Measurements from ENCODE around the gene PLEKHA7.
A peak's percentile ranks its signal among the peaks of the same experiment; 100 is the strongest.

The PLEKHA7 gene

DNA sequence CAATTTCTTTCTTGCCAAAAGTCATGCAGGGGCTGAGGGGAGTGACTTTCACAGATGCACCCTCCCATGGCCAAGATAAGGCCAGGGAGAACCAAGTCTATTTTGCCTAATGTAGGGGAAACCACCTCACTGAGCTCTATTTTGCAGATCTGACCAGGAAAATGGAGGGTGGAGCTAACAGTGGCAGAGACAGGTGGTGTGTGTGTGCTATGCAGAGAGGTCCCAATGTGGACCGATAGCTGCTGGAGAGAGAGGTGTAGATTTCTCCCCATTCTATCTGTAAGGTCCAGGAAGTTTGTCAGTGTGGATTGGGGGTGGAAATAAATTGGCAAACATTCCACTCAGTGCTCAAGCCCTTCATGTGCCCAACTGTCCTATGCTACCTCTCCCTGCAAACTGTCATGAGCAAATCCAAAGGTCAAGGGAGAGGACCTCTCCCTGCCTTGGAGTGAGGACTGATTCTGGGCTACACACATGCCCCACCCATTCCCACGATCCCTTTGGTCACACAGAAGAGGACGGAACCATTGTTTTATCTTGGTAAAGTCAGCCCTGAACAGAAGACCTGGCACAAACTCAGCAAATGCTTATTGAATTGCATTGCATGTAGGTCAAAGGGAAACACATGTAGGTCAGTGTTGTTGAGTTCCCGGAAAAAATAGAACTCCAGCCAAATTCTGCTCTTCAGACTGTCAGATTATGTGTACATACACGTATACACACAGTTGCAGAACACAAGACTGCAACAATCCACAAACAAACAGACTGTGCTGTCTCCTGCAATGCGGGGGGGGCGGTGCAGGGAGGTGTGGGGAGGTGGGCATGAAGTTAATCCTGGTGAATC is 209.9 kb downstream of the PLEKHA7 start:
- DNase-seq: no peak

DNA sequence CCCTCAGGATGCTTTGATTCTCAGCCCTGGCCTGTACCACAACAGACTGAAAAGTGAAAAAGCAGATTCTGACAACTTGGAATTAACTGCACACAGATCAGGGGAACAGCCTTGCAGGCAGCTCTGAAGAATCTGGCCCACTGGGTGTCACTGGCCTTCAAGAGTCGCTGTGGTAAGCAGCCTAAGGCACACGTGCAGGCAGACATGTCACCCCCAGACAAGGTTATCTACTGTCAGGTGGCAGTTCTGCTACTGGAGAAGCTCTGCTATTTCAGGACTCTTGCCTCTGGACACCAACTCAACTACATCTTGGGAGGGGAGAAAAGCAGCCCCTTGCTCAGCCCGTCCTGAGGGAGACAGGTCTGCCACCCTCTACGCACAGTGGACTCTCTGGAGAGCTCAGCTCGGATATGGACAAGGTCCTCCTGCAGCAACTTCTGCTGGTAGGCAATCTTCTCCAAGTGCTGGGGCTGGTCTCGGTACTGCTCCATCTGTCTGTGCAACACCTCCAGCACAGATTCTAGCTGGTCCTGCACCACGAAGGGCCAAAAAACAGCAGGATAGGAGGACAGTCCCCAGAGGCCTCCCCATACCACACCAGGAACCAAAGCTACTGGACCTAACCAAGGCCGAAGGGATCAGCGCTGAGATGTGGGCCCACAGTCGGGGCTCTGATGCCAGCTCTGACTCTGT is 212.8 kb downstream of the PLEKHA7 start:
- no peak for DNase-seq

- no peak for DNase-seq
Observed at GRCh38 chr11:16800382-16800781, 213.8 kb downstream of the PLEKHA7 start.

GRCh38 chr11:16799890-16800289 is 214.3 kb downstream of the PLEKHA7 start:
- no peak for DNase-seq

DNA sequence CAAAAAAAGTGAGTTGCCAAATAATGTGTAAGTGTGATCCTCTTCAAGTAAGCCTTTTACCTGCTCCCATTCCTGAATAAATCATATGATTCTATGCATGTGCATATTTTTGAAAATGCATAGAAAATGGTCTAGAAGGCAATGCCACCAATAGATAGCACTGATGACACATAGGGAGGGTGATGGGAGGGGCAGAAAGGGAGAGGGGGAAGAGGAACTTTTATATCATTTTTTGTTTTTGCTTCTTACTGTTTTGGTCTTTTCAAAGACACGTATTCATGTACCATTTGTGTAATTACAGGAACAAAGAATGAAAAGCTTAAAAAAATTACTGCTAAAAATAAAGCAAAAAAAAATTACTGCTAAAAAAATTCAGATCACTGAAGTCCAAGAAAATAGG is 215.0 kb downstream of the PLEKHA7 start:
- no peak for DNase-seq

DNA sequence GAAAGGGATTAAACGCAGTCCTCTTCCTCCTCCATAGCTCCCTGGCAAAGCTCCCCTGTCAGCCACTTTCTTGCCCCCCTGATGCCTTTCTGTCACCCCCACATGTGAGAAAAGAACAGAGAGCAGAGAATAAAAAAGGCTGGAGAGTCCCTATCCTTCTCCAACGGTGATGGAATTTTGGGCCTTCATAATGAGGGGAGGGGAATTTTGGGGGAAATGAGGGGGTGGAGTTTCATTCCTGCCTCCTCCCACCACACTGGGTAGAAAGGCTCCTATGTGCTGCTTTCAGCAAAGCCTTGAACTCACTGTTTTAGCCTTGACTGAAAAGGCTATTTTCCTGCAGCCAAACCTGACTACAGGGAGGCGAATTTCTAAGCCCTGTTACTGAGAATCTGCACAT is 216.4 kb downstream of the PLEKHA7 start:
- no peak for DNase-seq

DNA sequence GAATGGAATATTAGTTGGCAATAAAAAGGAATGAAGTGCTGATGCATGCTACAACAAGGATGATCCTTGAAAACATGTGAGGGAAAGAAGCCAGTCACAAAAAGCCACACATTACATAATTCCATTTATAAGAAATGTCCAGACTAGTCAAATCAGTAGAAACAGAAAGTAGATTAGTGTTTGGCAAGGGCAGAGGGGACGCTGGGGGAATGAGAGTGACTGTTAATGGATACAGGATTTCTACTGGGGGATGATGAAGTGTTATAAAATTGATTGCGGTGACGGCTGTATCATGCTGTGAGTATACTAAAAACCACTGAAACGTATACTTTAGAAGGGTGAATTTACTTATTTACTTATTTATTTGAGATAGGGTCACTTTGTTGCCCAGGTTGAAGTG is 217.9 kb downstream of the PLEKHA7 start:
- no peak for DNase-seq

DNA sequence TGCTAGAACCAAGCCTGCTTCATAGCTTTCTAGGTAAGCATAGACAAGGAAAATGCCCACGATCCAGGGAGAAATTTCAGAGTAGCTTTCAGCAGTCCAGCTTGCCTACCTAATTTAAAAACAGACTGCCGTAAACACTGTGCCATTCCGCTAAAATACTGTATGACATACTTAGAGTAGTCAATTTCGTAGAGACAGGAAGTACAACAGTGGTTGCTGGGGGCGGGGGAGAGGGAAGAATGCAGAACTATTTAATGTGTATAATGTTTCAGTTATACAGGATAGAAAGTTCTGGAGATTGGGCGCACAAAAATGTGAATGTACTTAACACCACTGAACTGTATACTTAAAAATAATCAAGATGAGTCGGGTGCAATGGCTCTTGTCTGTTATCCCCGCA is 219.1 kb downstream of the PLEKHA7 start:
- DNase-seq: no peak

- DNase-seq: no peak
Observed at GRCh38 chr11:16794047-16794818, 220.0 kb downstream of the PLEKHA7 start.

GRCh38 chr11:16793511-16793910 is 220.7 kb downstream of the PLEKHA7 start:
- no peak for DNase-seq

- DNase-seq: no peak
Observed at GRCh38 chr11:16793009-16793408, 221.2 kb downstream of the PLEKHA7 start.

- DNase-seq: no peak
Observed at GRCh38 chr11:16792426-16792825, 221.8 kb downstream of the PLEKHA7 start.

GRCh38 chr11:16791191-16791961 is 222.8 kb downstream of the PLEKHA7 start:
- peak; percentile 57 for DNase-seq

- DNase-seq: no peak
Observed at GRCh38 chr11:16790486-16791190, 223.6 kb downstream of the PLEKHA7 start.

DNA sequence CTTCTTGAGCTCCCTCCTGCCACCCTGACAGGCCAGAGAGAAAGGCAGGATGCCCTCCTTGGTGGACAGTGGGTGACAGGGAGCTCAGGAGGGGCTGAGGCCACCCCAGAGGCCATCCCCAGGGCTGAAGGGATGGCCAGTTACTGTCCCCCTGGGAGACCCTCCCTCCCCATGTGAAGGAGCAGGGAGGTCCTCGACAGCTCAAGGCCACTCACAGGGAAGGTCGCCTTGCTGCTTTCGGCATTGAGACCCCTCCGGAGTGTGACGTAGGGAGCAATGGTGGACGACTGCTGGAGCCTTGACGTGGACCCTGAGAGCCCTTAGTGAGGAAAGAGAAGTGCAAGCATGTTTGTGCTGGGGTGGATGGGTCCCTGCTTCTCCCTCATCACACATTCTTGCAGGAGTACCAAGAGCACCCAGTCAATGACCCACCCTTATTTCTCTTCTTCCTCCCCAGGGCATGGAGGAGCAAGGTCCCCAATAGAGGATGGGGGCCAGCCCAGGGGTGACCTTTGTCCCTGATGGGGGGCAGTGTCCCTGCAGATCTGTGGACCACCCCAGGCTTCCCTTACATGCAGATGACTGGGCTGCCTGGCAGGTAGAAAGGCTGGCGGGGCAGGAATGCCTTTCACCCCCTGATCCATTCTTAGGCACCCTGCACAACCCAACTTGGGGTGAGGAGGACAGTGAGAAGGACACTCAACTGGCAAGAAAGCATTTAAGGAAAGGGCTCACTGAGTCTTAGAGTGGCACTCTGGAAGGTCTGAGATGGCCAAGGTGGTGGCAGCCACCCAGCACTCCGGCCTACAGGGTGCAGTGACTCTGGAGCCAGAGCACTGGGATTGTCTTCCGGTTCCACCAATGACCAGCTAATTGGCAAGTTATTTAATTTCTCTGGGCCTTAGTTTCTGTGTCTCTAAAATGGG is 224.4 kb downstream of the PLEKHA7 start:
- no peak for DNase-seq

- DNase-seq: no peak
Observed at GRCh38 chr11:16789063-16789420, 225.2 kb downstream of the PLEKHA7 start.

DNA sequence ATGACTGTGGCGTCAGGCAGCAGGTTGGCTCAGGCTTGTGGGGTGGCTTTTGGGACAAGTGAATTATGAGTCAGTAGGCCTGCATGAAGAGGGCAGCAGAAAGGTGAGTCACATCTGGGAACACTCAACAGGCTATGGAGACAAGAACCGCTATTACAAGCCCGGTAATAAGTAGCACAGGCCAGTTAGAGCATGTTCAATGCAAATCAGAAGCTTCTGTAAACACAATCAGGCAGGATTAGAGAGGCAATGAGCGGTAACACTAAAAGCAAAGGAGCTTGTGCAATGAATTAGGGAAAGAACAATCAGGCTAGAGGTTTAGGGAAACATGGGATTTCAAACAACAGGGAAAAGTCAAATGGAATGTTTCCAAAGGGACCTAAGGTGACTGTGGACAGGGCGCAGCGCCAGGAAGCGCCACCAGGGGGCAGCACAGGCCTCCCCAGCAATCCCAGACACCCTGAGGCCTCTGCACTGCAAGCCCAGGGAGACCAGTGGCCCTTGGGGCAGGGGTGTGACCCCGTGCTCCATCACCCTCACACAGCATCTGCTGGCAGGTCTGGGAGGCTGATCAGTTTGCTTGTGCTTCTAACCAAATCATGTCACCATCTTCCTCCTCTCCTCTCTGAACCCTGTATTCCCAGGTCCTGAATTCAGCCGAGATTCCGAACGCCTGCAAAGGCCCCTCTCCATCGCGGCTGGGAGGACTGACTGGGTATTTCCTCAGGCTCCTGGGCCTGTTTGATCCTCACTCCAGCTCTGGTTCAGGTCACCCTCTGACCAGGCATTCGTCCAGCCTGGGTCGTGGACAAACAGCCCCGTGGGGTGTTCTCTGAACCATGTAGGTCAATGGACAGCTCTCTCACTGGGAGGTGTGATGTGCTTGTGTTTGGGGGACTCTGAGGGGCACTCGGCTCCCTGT is 225.8 kb downstream of the PLEKHA7 start:
- DNase-seq: peak; percentile 66

GRCh38 chr11:16787035-16787742 is 227.0 kb downstream of the PLEKHA7 start:
- no peak for DNase-seq

DNA sequence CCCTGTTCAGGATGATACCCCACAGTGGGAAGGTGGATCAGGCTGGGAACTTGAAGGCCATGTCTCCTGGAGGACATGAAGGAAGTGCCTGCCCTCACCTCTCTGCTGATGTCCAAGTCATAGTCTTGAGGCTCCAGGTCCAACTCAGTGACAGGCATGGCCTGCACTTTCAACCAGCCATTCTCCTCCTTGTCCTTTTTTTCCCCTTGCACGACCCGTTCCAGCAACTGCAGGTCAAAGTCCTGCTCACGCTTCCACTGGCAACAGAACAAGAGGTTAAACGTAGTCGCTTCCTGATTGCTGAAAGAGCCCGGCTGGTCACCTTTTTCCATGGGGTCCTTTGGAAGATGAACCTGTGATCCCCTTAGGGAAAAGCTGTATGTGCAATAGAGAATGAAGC is 228.1 kb downstream of the PLEKHA7 start:
- no peak for DNase-seq

All from right hindlimb (tissue), 1 donor.